Astrocyte (in vitro differentiated cells and primary cell): Measurements from ENCODE around the gene CLK2. TPM values are rescaled to one million over a fixed set of nuclear protein-coding genes. Genes with fewer than 3 reads are reported as not detected.

Experiments used
- DNase-seq: peaks from one replicate; pipeline ENCODE4 v3.0.0-alpha.2; 2010; ENCODE audit warnings: low read depth
- FAIRE-seq: peaks from 2 replicates; lab custom pipeline; 2011; peaks lifted over from hg19 to GRCh38; lab: Jason Lieb, UNC
- H2AFZ ChIP-seq: 2 replicates; pipeline ENCODE4 v1.6.0; 2012; ENCODE audit warnings: low read depth, low read length, inconsistent platforms
- H3K27ac ChIP-seq: 2 replicates; pipeline ENCODE4 v1.5.1; 2011; ENCODE audit warnings: low read depth, low read length, inconsistent platforms
- H3K27me3 ChIP-seq: 2 replicates; pipeline ENCODE4 v1.6.0; 2011; ENCODE audit warnings: low read length, inconsistent platforms; ENCODE audit not compliant: insufficient read depth
- H3K36me3 ChIP-seq: 2 replicates; pipeline ENCODE4 v1.5.1; 2011; ENCODE audit warnings: low read length, inconsistent platforms; ENCODE audit not compliant: insufficient read depth
- H3K4me1 ChIP-seq: 2 replicates; pipeline ENCODE4 v1.5.1; 2011; ENCODE audit warnings: low read length, inconsistent platforms; ENCODE audit not compliant: insufficient read depth
- H3K4me2 ChIP-seq: 2 replicates; pipeline ENCODE4 v1.6.0; 2012; ENCODE audit warnings: low read length, inconsistent platforms
- H3K4me3 ChIP-seq: 2 replicates; pipeline ENCODE4 v1.5.1; 2011; ENCODE audit warnings: low read depth, mild to moderate bottlenecking, low read length, inconsistent platforms; ENCODE audit not compliant: insufficient read depth
- H3K79me2 ChIP-seq: 2 replicates; pipeline ENCODE4 v1.6.0; 2012; ENCODE audit warnings: mild to moderate bottlenecking, low read length, inconsistent platforms; ENCODE audit not compliant: insufficient read depth
- H3K9ac ChIP-seq: 2 replicates; pipeline ENCODE4 v1.6.0; 2012; ENCODE audit warnings: mild to moderate bottlenecking, low read length, inconsistent platforms
- H3K9me3 ChIP-seq: 2 replicates; pipeline ENCODE4 v1.5.1; 2012; ENCODE audit warnings: low read depth, mild to moderate bottlenecking, low read length, inconsistent platforms; ENCODE audit not compliant: insufficient read depth
- H4K20me1 ChIP-seq: 2 replicates; pipeline ENCODE4 v1.6.0; 2012; ENCODE audit warnings: low read length, inconsistent platforms; ENCODE audit not compliant: insufficient read depth
- H3K27ac Mint-ChIP-seq: one replicate; pipeline ENCODE4 v1.8.0; 2021; ENCODE audit warnings: mild to moderate bottlenecking, mixed read lengths; ENCODE audit not compliant: unreplicated experiment
- H3K27me3 Mint-ChIP-seq: one replicate; pipeline ENCODE4 v1.8.0; 2021; ENCODE audit warnings: low read depth, mixed read lengths; ENCODE audit not compliant: unreplicated experiment
- H3K36me3 Mint-ChIP-seq: one replicate; pipeline ENCODE4 v1.8.0; 2021; ENCODE audit warnings: low read depth, mixed read lengths; ENCODE audit not compliant: unreplicated experiment
- H3K4me1 Mint-ChIP-seq: one replicate; pipeline ENCODE4 v1.8.0; 2021; ENCODE audit warnings: low read depth, mixed read lengths; ENCODE audit not compliant: unreplicated experiment
- H3K4me3 Mint-ChIP-seq: one replicate; pipeline ENCODE4 v1.8.0; 2021; ENCODE audit warnings: mild to moderate bottlenecking, moderate library complexity, mixed read lengths; ENCODE audit not compliant: unreplicated experiment
- H3K9me3 Mint-ChIP-seq: one replicate; pipeline ENCODE4 v1.8.0; 2021; ENCODE audit warnings: mild to moderate bottlenecking, mixed read lengths; ENCODE audit not compliant: unreplicated experiment
- CTCF ChIP-seq: IDR thresholded peaks from 2 replicates; pipeline ENCODE4 v1.5.1; 2011; ENCODE audit warnings: low read depth, mild to moderate bottlenecking, inconsistent platforms, low read length, moderate library complexity; ENCODE audit not compliant: insufficient read depth
- EZH2 ChIP-seq: IDR thresholded peaks from 2 replicates; pipeline ENCODE4 v1.6.1; 2012; ENCODE audit warnings: mild to moderate bottlenecking, low read length, inconsistent platforms; ENCODE audit not compliant: insufficient read depth
- total RNA-seq: library from RNA; stranded (reverse); gene quantifications from 2 replicates; pipeline ENCODE4 v1.2.1, GENCODE V29; 2021

The CLK2 gene
- total RNA-seq, 1 donor from 2014 or later, result 31.7 TPM

- Histone ChIP-seq H3K36me3 (no peaks in the 10 kb centered on the region), H3K27me3 (no peaks in the 10 kb centered on the region), H3K4me3 (no peak overlapping the region), H3K4me1 (peaks cover 19% of the 10 kb centered on the region), H3K4me2 (no peak overlapping the region), H3K27ac (no peak overlapping the region), H2AFZ (no peak overlapping the region), H3K9me3 (no peaks in the 10 kb centered on the region), H4K20me1 (peaks cover 5% of the 10 kb centered on the region), H3K9ac (no peak overlapping the region), H3K79me2 (no peaks in the 10 kb centered on the region)
- Mint-ChIP-seq H3K9me3 (peaks cover 2% of the 10 kb centered on the region), H3K27ac (no peak overlapping the region), H3K36me3 (peaks cover 2% of the 10 kb centered on the region), H3K27me3 (no peaks in the 10 kb centered on the region), H3K4me3 (no peak overlapping the region), H3K4me1 (peaks cover 11% of the 10 kb centered on the region)
- FAIRE-seq (no peak), DNase-seq (no peak)
- TF ChIP-seq EZH2, result no peak
- no peak for TF ChIP-seq CTCF
These were observed 6.0 kb upstream of the CLK2 start for GRCh38 chr1:155279268-155279667.

- DNase-seq (no peak), FAIRE-seq (no peak)
- Histone ChIP-seq H3K36me3 (no peaks in the 10 kb centered on the region), H3K9ac (no peak overlapping the region), H3K4me3 (no peak overlapping the region), H3K27ac (no peak overlapping the region), H3K4me1 (peaks cover 21% of the 10 kb centered on the region), H3K27me3 (no peaks in the 10 kb centered on the region), H3K9me3 (no peaks in the 10 kb centered on the region), H3K79me2 (no peaks in the 10 kb centered on the region), H4K20me1 (peaks cover 5% of the 10 kb centered on the region), H2AFZ (no peak overlapping the region), H3K4me2 (peak overlapping the region; percentile 98)
- no peaks in the 10 kb centered on the region for H3K9me3 Mint-ChIP-seq
- no peaks in the 10 kb centered on the region for H3K27me3 Mint-ChIP-seq
- no peak overlapping the region for H3K27ac Mint-ChIP-seq
- no peak for TF ChIP-seq CTCF
- TF ChIP-seq EZH2, result no peak
- peaks cover 11% of the 10 kb centered on the region for H3K4me1 Mint-ChIP-seq
- H3K36me3 Mint-ChIP-seq, result peaks cover 2% of the 10 kb centered on the region
- H3K4me3 Mint-ChIP-seq, result peak overlapping the region; percentile 79
These were observed 5.4 kb upstream of the CLK2 start for GRCh38 chr1:155278689-155279160.

- Histone ChIP-seq H3K79me2 (peaks cover 4% of the 10 kb centered on the region), H2AFZ (peak overlapping the region; percentile 99), H3K36me3 (no peaks in the 10 kb centered on the region), H3K27me3 (no peaks in the 10 kb centered on the region), H3K4me1 (peaks cover 25% of the 10 kb centered on the region), H3K27ac (no peak overlapping the region), H3K9me3 (no peaks in the 10 kb centered on the region), H3K4me3 (peak overlapping the region; percentile 68), H4K20me1 (peaks cover 5% of the 10 kb centered on the region), H3K4me2 (peak overlapping the region; percentile 98), H3K9ac (peak overlapping the region; percentile 75)
- DNase-seq (no peak), FAIRE-seq (no peak)
- TF ChIP-seq EZH2, result no peak
- no peak for TF ChIP-seq CTCF
- Mint-ChIP-seq H3K27ac (no peak overlapping the region), H3K27me3 (no peaks in the 10 kb centered on the region), H3K4me1 (peaks cover 11% of the 10 kb centered on the region), H3K36me3 (no peaks in the 10 kb centered on the region), H3K9me3 (no peaks in the 10 kb centered on the region), H3K4me3 (peak overlapping the region; percentile 79)
These were observed 4.8 kb upstream of the CLK2 start for GRCh38 chr1:155277902-155278688.
